Measurements from ENCODE around the gene HDAC9.

Gene HDAC9

GRCh38 chr7:18873734-18874336 lies 378.3 kb downstream of the HDAC9 start:
- Histone ChIP-seq H3K4me1 (ENCODE audit: control insufficient read depth, insufficient read depth, low read length) (no peaks in the 10 kb centered on the region), H3K36me3 (ENCODE audit: control insufficient read depth, insufficient read depth, low read length) (no peaks in the 10 kb centered on the region), H3K4me3 (ENCODE audit: low read depth, low read length) (no peak overlapping the region), H3K27me3 (ENCODE audit: control insufficient read depth, insufficient read depth, low read length) (no peaks in the 10 kb centered on the region), H3K9ac (ENCODE audit: low read depth, low read length) (no peak overlapping the region), H3K9me3 (ENCODE audit: control insufficient read depth, insufficient read depth, low read length) (no peaks in the 10 kb centered on the region)

GRCh38 chr7:18874880-18875279 lies 379.3 kb downstream of the HDAC9 start:
- Histone ChIP-seq H3K4me1 (ENCODE audit: control insufficient read depth, insufficient read depth, low read length) (no peaks in the 10 kb centered on the region), H3K36me3 (ENCODE audit: control insufficient read depth, insufficient read depth, low read length) (no peaks in the 10 kb centered on the region), H3K9ac (ENCODE audit: low read depth, low read length) (no peak overlapping the region), H3K27me3 (ENCODE audit: control insufficient read depth, insufficient read depth, low read length) (no peaks in the 10 kb centered on the region), H3K4me3 (ENCODE audit: low read depth, low read length) (no peak overlapping the region), H3K9me3 (ENCODE audit: control insufficient read depth, insufficient read depth, low read length) (no peaks in the 10 kb centered on the region)

- H3K9me3 ChIP-seq (ENCODE audit: control insufficient read depth, insufficient read depth, low read length) = no peaks in the 10 kb centered on the region
- no peak overlapping the region for H3K4me3 ChIP-seq (ENCODE audit: low read depth, low read length)
- H3K36me3 ChIP-seq (ENCODE audit: control insufficient read depth, insufficient read depth, low read length) = no peaks in the 10 kb centered on the region
- H3K9ac ChIP-seq (ENCODE audit: low read depth, low read length) = no peak overlapping the region
- no peaks in the 10 kb centered on the region for H3K27me3 ChIP-seq (ENCODE audit: control insufficient read depth, insufficient read depth, low read length)
- no peaks in the 10 kb centered on the region for H3K4me1 ChIP-seq (ENCODE audit: control insufficient read depth, insufficient read depth, low read length)
These were observed 382.3 kb downstream of the HDAC9 start for GRCh38 chr7:18877874-18878273.

GRCh38 chr7:18886832-18887231 lies 391.3 kb downstream of the HDAC9 start:
- no peak overlapping the region for H3K4me3 ChIP-seq (ENCODE audit: low read depth, low read length)
- H3K9ac ChIP-seq (ENCODE audit: low read depth, low read length) = no peak overlapping the region
- no peaks in the 10 kb centered on the region for H3K9me3 ChIP-seq (ENCODE audit: control insufficient read depth, insufficient read depth, low read length)
- no peaks in the 10 kb centered on the region for H3K36me3 ChIP-seq (ENCODE audit: control insufficient read depth, insufficient read depth, low read length)
- no peaks in the 10 kb centered on the region for H3K27me3 ChIP-seq (ENCODE audit: control insufficient read depth, insufficient read depth, low read length)
- no peaks in the 10 kb centered on the region for H3K4me1 ChIP-seq (ENCODE audit: control insufficient read depth, insufficient read depth, low read length)

- Histone ChIP-seq H3K9ac (ENCODE audit: low read depth, low read length) (no peak overlapping the region), H3K27me3 (ENCODE audit: control insufficient read depth, insufficient read depth, low read length) (no peaks in the 10 kb centered on the region), H3K4me1 (ENCODE audit: control insufficient read depth, insufficient read depth, low read length) (no peaks in the 10 kb centered on the region), H3K4me3 (ENCODE audit: low read depth, low read length) (no peak overlapping the region), H3K9me3 (ENCODE audit: control insufficient read depth, insufficient read depth, low read length) (no peaks in the 10 kb centered on the region), H3K36me3 (ENCODE audit: control insufficient read depth, insufficient read depth, low read length) (no peaks in the 10 kb centered on the region)
These were observed 393.9 kb downstream of the HDAC9 start for GRCh38 chr7:18889436-18889835.

GRCh38 chr7:18890134-18890533 lies 394.6 kb downstream of the HDAC9 start:
- no peak overlapping the region for H3K4me3 ChIP-seq (ENCODE audit: low read depth, low read length)
- H3K9ac ChIP-seq (ENCODE audit: low read depth, low read length) = no peak overlapping the region
- H3K27me3 ChIP-seq (ENCODE audit: control insufficient read depth, insufficient read depth, low read length) = no peaks in the 10 kb centered on the region
- H3K4me1 ChIP-seq (ENCODE audit: control insufficient read depth, insufficient read depth, low read length) = no peaks in the 10 kb centered on the region
- H3K9me3 ChIP-seq (ENCODE audit: control insufficient read depth, insufficient read depth, low read length) = no peaks in the 10 kb centered on the region
- no peaks in the 10 kb centered on the region for H3K36me3 ChIP-seq (ENCODE audit: control insufficient read depth, insufficient read depth, low read length)

GRCh38 chr7:18890885-18891621 lies 395.5 kb downstream of the HDAC9 start:
- Histone ChIP-seq H3K9me3 (ENCODE audit: control insufficient read depth, insufficient read depth, low read length) (no peaks in the 10 kb centered on the region), H3K4me3 (ENCODE audit: low read depth, low read length) (no peak overlapping the region), H3K36me3 (ENCODE audit: control insufficient read depth, insufficient read depth, low read length) (no peaks in the 10 kb centered on the region), H3K4me1 (ENCODE audit: control insufficient read depth, insufficient read depth, low read length) (no peaks in the 10 kb centered on the region), H3K9ac (ENCODE audit: low read depth, low read length) (no peak overlapping the region), H3K27me3 (ENCODE audit: control insufficient read depth, insufficient read depth, low read length) (no peaks in the 10 kb centered on the region)

- Histone ChIP-seq H3K9ac (ENCODE audit: low read depth, low read length) (no peak overlapping the region), H3K36me3 (ENCODE audit: control insufficient read depth, insufficient read depth, low read length) (no peaks in the 10 kb centered on the region), H3K4me1 (ENCODE audit: control insufficient read depth, insufficient read depth, low read length) (peaks cover 3% of the 10 kb centered on the region), H3K9me3 (ENCODE audit: control insufficient read depth, insufficient read depth, low read length) (no peaks in the 10 kb centered on the region), H3K4me3 (ENCODE audit: low read depth, low read length) (no peak overlapping the region), H3K27me3 (ENCODE audit: control insufficient read depth, insufficient read depth, low read length) (no peaks in the 10 kb centered on the region)
These were observed 397.6 kb downstream of the HDAC9 start for GRCh38 chr7:18893156-18893555.

- Histone ChIP-seq H3K9ac (ENCODE audit: low read depth, low read length) (no peak overlapping the region), H3K36me3 (ENCODE audit: control insufficient read depth, insufficient read depth, low read length) (no peaks in the 10 kb centered on the region), H3K9me3 (ENCODE audit: control insufficient read depth, insufficient read depth, low read length) (no peaks in the 10 kb centered on the region), H3K27me3 (ENCODE audit: control insufficient read depth, insufficient read depth, low read length) (no peaks in the 10 kb centered on the region), H3K4me1 (ENCODE audit: control insufficient read depth, insufficient read depth, low read length) (peaks cover 3% of the 10 kb centered on the region), H3K4me3 (ENCODE audit: low read depth, low read length) (no peak overlapping the region)
These were observed 398.6 kb downstream of the HDAC9 start for GRCh38 chr7:18894155-18894554.

GRCh38 chr7:18895456-18895855 lies 399.9 kb downstream of the HDAC9 start:
- Histone ChIP-seq H3K4me1 (ENCODE audit: control insufficient read depth, insufficient read depth, low read length) (peaks cover 3% of the 10 kb centered on the region), H3K9me3 (ENCODE audit: control insufficient read depth, insufficient read depth, low read length) (no peaks in the 10 kb centered on the region), H3K4me3 (ENCODE audit: low read depth, low read length) (no peak overlapping the region), H3K36me3 (ENCODE audit: control insufficient read depth, insufficient read depth, low read length) (no peaks in the 10 kb centered on the region), H3K9ac (ENCODE audit: low read depth, low read length) (no peak overlapping the region), H3K27me3 (ENCODE audit: control insufficient read depth, insufficient read depth, low read length) (no peaks in the 10 kb centered on the region)

- H3K4me3 ChIP-seq (ENCODE audit: low read depth, low read length) = no peak overlapping the region
- peaks cover 3% of the 10 kb centered on the region for H3K4me1 ChIP-seq (ENCODE audit: control insufficient read depth, insufficient read depth, low read length)
- no peak overlapping the region for H3K9ac ChIP-seq (ENCODE audit: low read depth, low read length)
- H3K9me3 ChIP-seq (ENCODE audit: control insufficient read depth, insufficient read depth, low read length) = no peaks in the 10 kb centered on the region
- no peaks in the 10 kb centered on the region for H3K27me3 ChIP-seq (ENCODE audit: control insufficient read depth, insufficient read depth, low read length)
- H3K36me3 ChIP-seq (ENCODE audit: control insufficient read depth, insufficient read depth, low read length) = no peaks in the 10 kb centered on the region
These were observed 400.9 kb downstream of the HDAC9 start for GRCh38 chr7:18896343-18896975.

GRCh38 chr7:18900236-18900635 lies 404.7 kb downstream of the HDAC9 start:
- peaks cover 3% of the 10 kb centered on the region for H3K4me1 ChIP-seq (ENCODE audit: control insufficient read depth, insufficient read depth, low read length)
- H3K4me3 ChIP-seq (ENCODE audit: low read depth, low read length) = no peak overlapping the region
- no peaks in the 10 kb centered on the region for H3K36me3 ChIP-seq (ENCODE audit: control insufficient read depth, insufficient read depth, low read length)
- H3K27me3 ChIP-seq (ENCODE audit: control insufficient read depth, insufficient read depth, low read length) = no peaks in the 10 kb centered on the region
- no peaks in the 10 kb centered on the region for H3K9me3 ChIP-seq (ENCODE audit: control insufficient read depth, insufficient read depth, low read length)
- H3K9ac ChIP-seq (ENCODE audit: low read depth, low read length) = no peak overlapping the region
